GM23338 (cell line): Measurements from ENCODE around the gene NBEAL2. TPM values are rescaled to one million over a fixed set of nuclear protein-coding genes. Genes with fewer than 3 reads are reported as not detected.

Experiments used
- ATAC-seq: fragments of 200-7000 bp; cut with Tn5 transposase; 3 replicates; pipeline ENCODE4 v1.9.1; 2020
- DNase-seq: peaks from one replicate; pipeline ENCODE4 v3.0.0-alpha.2; 2015; ENCODE audit warnings: low spot score
- H2AFZ ChIP-seq: fragments of 200-600 bp; sonication (generic); 2 replicates; pipeline ENCODE4 v1.8.0; 2016; ENCODE audit warnings: antibody characterized with exemption, mild to moderate bottlenecking, moderate library complexity
- H3F3A ChIP-seq: fragments of 200-600 bp; sonication (generic); replicated peaks from 2 replicates; pipeline ENCODE4 v1.8.0; 2017; ENCODE audit warnings: antibody characterized with exemption, mixed run types, low read depth
- H3K27ac ChIP-seq: fragments of 200-600 bp; sonication (generic); 2 replicates; pipeline ENCODE4 v1.6.1; 2016; ENCODE audit warnings: low read depth
- H3K27me3 ChIP-seq: fragments of 200-600 bp; sonication (generic); 2 replicates; pipeline ENCODE4 v1.8.0; 2016; ENCODE audit warnings: mild to moderate bottlenecking, mixed run types, moderate library complexity; ENCODE audit not compliant: insufficient read depth
- H3K36me3 ChIP-seq: fragments of 200-600 bp; sonication (generic); 2 replicates; pipeline ENCODE4 v1.8.0; 2016; ENCODE audit warnings: mild to moderate bottlenecking; ENCODE audit not compliant: insufficient read depth
- H3K4me1 ChIP-seq: fragments of 200-600 bp; sonication (generic); 2 replicates; pipeline ENCODE4 v1.8.0; 2016; ENCODE audit warnings: mild to moderate bottlenecking, moderate library complexity; ENCODE audit not compliant: insufficient read depth
- H3K4me2 ChIP-seq: fragments of 200-600 bp; sonication (generic); 2 replicates; pipeline ENCODE4 v1.7.1; 2017; ENCODE audit warnings: mixed run types
- H3K4me3 ChIP-seq: fragments of 200-600 bp; sonication (generic); 2 replicates; pipeline ENCODE4 v1.6.1; 2016; ENCODE audit warnings: mixed run types
- H3K79me2 ChIP-seq: fragments of 200-600 bp; sonication (generic); replicated peaks from 2 replicates; pipeline ENCODE4 v1.8.0; 2017; ENCODE audit warnings: mild to moderate bottlenecking; ENCODE audit not compliant: insufficient read depth
- H3K9me2 ChIP-seq: fragments of 200-600 bp; sonication (generic); 2 replicates; pipeline ENCODE4 v1.8.0; 2017; ENCODE audit not compliant: insufficient read depth
- H4K20me1 ChIP-seq: fragments of 200-600 bp; sonication (generic); replicated peaks from 2 replicates; pipeline ENCODE4 v1.8.0; 2017; ENCODE audit warnings: mild to moderate bottlenecking; ENCODE audit not compliant: insufficient read depth
- H3K27ac Mint-ChIP-seq: 2 replicates; pipeline ENCODE4 v1.8.0; 2020; ENCODE audit warnings: inconsistent platforms, mild to moderate bottlenecking, moderate library complexity, mixed read lengths
- H3K27me3 Mint-ChIP-seq: 3 replicates; pipeline ENCODE4 v1.8.0; 2022; ENCODE audit warnings: low read depth, mild to moderate bottlenecking, moderate library complexity, mixed read lengths, inconsistent platforms; ENCODE audit not compliant: insufficient read depth, poor library complexity
- H3K36me3 Mint-ChIP-seq: 3 replicates; pipeline ENCODE4 v1.8.0; 2021; ENCODE audit warnings: low read depth, mild to moderate bottlenecking, inconsistent platforms, moderate library complexity, mixed read lengths
- H3K4me1 Mint-ChIP-seq: 3 replicates; pipeline ENCODE4 v1.8.0; 2020; ENCODE audit warnings: mild to moderate bottlenecking, inconsistent platforms, mixed read lengths
- H3K4me3 Mint-ChIP-seq: 3 replicates; pipeline ENCODE4 v1.8.0; 2021; ENCODE audit warnings: moderate library complexity, mild to moderate bottlenecking, inconsistent platforms, mixed read lengths
- H3K9me3 Mint-ChIP-seq: 3 replicates; pipeline ENCODE4 v1.8.0; 2020; ENCODE audit warnings: moderate library complexity, mild to moderate bottlenecking, inconsistent platforms, mixed read lengths
- CREB1 ChIP-seq: fragments of 250-450 bp; sonication (Bioruptor Pico); IDR thresholded peaks from 2 replicates; pipeline ENCODE4 v1.5.0; 2020; ENCODE audit warnings: low read depth, mild to moderate bottlenecking, moderate library complexity
- EZH2 ChIP-seq: fragments of 200-600 bp; sonication (generic); IDR thresholded peaks from one replicate; pipeline ENCODE4 v1.8.0; 2017; ENCODE audit warnings: antibody characterized with exemption, mild to moderate bottlenecking, low read depth; ENCODE audit not compliant: unreplicated experiment
- JUNB ChIP-seq: IDR thresholded peaks from one replicate; pipeline ENCODE4 v1.6.1; 2016; ENCODE audit warnings: antibody characterized with exemption; ENCODE audit not compliant: unreplicated experiment
- POLR2AphosphoS5 ChIP-seq: IDR thresholded peaks from 2 replicates; pipeline ENCODE4 v1.6.1; 2016; ENCODE audit warnings: antibody characterized with exemption, low read depth
- STAT1 ChIP-seq: IDR thresholded peaks from one replicate; pipeline ENCODE4 v1.6.1; 2016; ENCODE audit warnings: antibody characterized with exemption; ENCODE audit not compliant: unreplicated experiment
- ZNF331 ChIP-seq: fragments of 250-450 bp; sonication (Bioruptor Pico); IDR thresholded peaks from 2 replicates; pipeline ENCODE4 v1.5.0; 2020; ENCODE audit warnings: low read depth, mild to moderate bottlenecking, moderate library complexity
- polyA plus RNA-seq: library from polyadenylated mRNA; unstranded; fragments of >200 nt; fragmentation: Nextera tagmentation; extraction: Ambion mirVana; gene quantifications from 2 replicates; pipeline ENCODE4 v1.2.1, GENCODE V29; 2016
- total RNA-seq: library from RNA; depleted of rRNA; stranded (reverse); fragments of >200 nt; shearing (Covaris generic); gene quantifications from 2 replicates; pipeline ENCODE4 v1.2.3, GENCODE V29; 2014
- TF ChIP-seq, protein P1 (sequence below): fragments of 250-450 bp; sonication (Bioruptor Pico); IDR thresholded peaks from 2 replicates; pipeline ENCODE4 v1.5.0; 2020; ENCODE audit warnings: mild to moderate bottlenecking, moderate library complexity

NBEAL2 gene
- total and polyA plus RNA-seq, 2 experiments from 2014 or later = 13.5 to 79.9 TPM

DNA sequence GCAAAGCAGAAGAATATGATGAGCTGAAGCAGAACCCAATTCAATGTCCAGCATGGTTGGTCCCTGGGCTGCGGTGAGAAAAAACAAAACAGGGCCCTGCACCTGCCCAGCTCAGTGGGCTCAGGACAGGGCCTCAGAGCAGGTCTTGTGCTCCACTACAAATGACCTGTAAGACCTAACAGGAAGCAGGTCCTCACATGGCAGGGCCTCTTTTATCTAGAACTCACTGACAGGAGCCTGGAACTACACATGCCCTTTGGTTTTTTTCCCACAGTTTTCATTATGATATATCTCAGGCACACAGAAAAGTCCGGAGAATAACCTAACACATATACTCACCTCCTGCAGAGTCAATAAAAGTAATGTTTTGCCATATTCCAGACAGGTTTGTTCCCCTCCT lies 41.3 kb upstream of the NBEAL2 start:
- H3K36me3 Mint-ChIP-seq = peaks cover 30% of the 10 kb centered on the region
- H3K27me3 Mint-ChIP-seq = peaks cover 3% of the 10 kb centered on the region
- H3K27me3 ChIP-seq = no peaks in the 10 kb centered on the region
- ATAC-seq (no peak), DNase-seq (no peak)
- no peaks in the 10 kb centered on the region; the same call in 1 of the 2 replicates for H3K36me3 ChIP-seq
- no peaks in the 10 kb centered on the region for H3K9me2 ChIP-seq
- no peak overlapping the region for H3K27ac Mint-ChIP-seq
- peaks cover 47% of the 10 kb centered on the region for H4K20me1 ChIP-seq
- H3K4me1 ChIP-seq = peaks cover 21% of the 10 kb centered on the region
- TF ChIP-seq, protein P1, sequence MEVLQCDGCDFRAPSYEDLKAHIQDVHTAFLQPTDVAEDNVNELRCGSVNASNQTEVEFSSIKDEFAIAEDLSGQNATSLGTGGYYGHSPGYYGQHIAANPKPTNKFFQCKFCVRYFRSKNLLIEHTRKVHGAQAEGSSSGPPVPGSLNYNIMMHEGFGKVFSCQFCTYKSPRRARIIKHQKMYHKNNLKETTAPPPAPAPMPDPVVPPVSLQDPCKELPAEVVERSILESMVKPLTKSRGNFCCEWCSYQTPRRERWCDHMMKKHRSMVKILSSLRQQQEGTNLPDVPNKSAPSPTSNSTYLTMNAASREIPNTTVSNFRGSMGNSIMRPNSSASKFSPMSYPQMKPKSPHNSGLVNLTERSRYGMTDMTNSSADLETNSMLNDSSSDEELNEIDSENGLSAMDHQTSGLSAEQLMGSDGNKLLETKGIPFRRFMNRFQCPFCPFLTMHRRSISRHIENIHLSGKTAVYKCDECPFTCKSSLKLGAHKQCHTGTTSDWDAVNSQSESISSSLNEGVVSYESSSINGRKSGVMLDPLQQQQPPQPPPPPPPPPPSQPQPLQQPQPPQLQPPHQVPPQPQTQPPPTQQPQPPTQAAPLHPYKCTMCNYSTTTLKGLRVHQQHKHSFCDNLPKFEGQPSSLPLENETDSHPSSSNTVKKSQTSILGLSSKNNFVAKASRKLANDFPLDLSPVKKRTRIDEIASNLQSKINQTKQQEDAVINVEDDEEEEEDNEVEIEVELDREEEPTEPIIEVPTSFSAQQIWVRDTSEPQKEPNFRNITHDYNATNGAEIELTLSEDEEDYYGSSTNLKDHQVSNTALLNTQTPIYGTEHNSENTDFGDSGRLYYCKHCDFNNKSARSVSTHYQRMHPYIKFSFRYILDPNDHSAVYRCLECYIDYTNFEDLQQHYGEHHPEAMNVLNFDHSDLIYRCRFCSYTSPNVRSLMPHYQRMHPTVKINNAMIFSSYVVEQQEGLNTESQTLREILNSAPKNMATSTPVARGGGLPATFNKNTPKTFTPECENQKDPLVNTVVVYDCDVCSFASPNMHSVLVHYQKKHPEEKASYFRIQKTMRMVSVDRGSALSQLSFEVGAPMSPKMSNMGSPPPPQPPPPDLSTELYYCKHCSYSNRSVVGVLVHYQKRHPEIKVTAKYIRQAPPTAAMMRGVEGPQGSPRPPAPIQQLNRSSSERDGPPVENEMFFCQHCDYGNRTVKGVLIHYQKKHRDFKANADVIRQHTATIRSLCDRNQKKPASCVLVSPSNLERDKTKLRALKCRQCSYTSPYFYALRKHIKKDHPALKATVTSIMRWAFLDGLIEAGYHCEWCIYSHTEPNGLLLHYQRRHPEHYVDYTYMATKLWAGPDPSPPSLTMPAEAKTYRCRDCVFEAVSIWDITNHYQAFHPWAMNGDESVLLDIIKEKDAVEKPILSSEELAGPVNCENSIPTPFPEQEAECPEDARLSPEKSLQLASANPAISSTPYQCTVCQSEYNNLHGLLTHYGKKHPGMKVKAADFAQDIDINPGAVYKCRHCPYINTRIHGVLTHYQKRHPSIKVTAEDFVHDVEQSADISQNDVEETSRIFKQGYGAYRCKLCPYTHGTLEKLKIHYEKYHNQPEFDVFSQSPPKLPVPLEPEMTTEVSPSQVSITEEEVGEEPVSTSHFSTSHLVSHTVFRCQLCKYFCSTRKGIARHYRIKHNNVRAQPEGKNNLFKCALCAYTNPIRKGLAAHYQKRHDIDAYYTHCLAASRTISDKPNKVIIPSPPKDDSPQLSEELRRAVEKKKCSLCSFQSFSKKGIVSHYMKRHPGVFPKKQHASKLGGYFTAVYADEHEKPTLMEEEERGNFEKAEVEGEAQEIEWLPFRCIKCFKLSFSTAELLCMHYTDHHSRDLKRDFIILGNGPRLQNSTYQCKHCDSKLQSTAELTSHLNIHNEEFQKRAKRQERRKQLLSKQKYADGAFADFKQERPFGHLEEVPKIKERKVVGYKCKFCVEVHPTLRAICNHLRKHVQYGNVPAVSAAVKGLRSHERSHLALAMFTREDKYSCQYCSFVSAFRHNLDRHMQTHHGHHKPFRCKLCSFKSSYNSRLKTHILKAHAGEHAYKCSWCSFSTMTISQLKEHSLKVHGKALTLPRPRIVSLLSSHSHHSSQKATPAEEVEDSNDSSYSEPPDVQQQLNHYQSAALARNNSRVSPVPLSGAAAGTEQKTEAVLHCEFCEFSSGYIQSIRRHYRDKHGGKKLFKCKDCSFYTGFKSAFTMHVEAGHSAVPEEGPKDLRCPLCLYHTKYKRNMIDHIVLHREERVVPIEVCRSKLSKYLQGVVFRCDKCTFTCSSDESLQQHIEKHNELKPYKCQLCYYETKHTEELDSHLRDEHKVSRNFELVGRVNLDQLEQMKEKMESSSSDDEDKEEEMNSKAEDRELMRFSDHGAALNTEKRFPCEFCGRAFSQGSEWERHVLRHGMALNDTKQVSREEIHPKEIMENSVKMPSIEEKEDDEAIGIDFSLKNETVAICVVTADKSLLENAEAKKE (CRISPR knock-in tag) = no peak
- TF ChIP-seq JUNB = no peak
- TF ChIP-seq POLR2AphosphoS5 = no peak
- TF ChIP-seq ZNF331 (CRISPR knock-in tag) = no peak
- no peak for TF ChIP-seq EZH2
- TF ChIP-seq CREB1 (CRISPR knock-in tag) = no peak
- no peak for TF ChIP-seq STAT1
- H3K4me3 Mint-ChIP-seq = no peak overlapping the region
- H3F3A ChIP-seq = 0 out of 2 replicates have a peak, but pooled peaks cover 7% of the 10 kb centered on the region
- no peak overlapping the region for H2AFZ ChIP-seq
- H3K27ac ChIP-seq = no peak overlapping the region
- H3K4me2 ChIP-seq = no peak overlapping the region
- H3K4me1 Mint-ChIP-seq = peaks cover 37% of the 10 kb centered on the region
- H3K79me2 ChIP-seq = peaks cover 65% of the 10 kb centered on the region
- no peak overlapping the region for H3K4me3 ChIP-seq
- no peaks in the 10 kb centered on the region for H3K9me3 Mint-ChIP-seq
